Rectal smooth muscle tissue (tissue), 1 donor: ENCODE data around the gene SIPA1.

Experiments used
- H3K27ac ChIP-seq: one replicate; pipeline ENCODE4 v1.7.0; 2013; ENCODE audit warnings: low read depth, low read length, inconsistent platforms
- H3K27me3 ChIP-seq: one replicate; pipeline ENCODE4 v1.7.0; 2013; ENCODE audit warnings: low read length; ENCODE audit not compliant: control insufficient read depth, insufficient read depth
- H3K36me3 ChIP-seq: one replicate; pipeline ENCODE4 v1.7.0; 2013; ENCODE audit warnings: low read length; ENCODE audit not compliant: control insufficient read depth, insufficient read depth
- H3K4me1 ChIP-seq: one replicate; pipeline ENCODE4 v1.7.0; 2013; ENCODE audit warnings: low read length; ENCODE audit not compliant: control insufficient read depth, insufficient read depth
- H3K4me3 ChIP-seq: one replicate; pipeline ENCODE4 v1.7.0; 2013; ENCODE audit warnings: low read length
- H3K9ac ChIP-seq: one replicate; pipeline ENCODE4 v1.7.0; 2013; ENCODE audit warnings: low read length

The SIPA1 gene

GRCh38 chr11:65622011-65622410 is 15.9 kb upstream of the SIPA1 start:
- Histone ChIP-seq H3K9ac (no peak overlapping the region), H3K4me1 (peaks cover 1% of the 10 kb centered on the region), H3K27ac (no peak overlapping the region), H3K4me3 (no peak overlapping the region), H3K36me3 (peaks cover 59% of the 10 kb centered on the region), H3K27me3 (no peaks in the 10 kb centered on the region)

- no peak overlapping the region for H3K27ac ChIP-seq
- peaks cover 61% of the 10 kb centered on the region for H3K36me3 ChIP-seq
- no peak overlapping the region for H3K9ac ChIP-seq
- H3K4me1 ChIP-seq, result no peaks in the 10 kb centered on the region
- H3K27me3 ChIP-seq, result no peaks in the 10 kb centered on the region
- H3K4me3 ChIP-seq, result no peak overlapping the region
Measured at GRCh38 chr11:65623177-65623576, 14.7 kb upstream of the SIPA1 start.

GRCh38 chr11:65623852-65624616 is 13.9 kb upstream of the SIPA1 start:
- Histone ChIP-seq H3K27ac (no peak overlapping the region), H3K36me3 (peaks cover 57% of the 10 kb centered on the region), H3K27me3 (no peaks in the 10 kb centered on the region), H3K9ac (no peak overlapping the region), H3K4me3 (no peak overlapping the region), H3K4me1 (no peaks in the 10 kb centered on the region)

- no peak overlapping the region for H3K27ac ChIP-seq
- no peaks in the 10 kb centered on the region for H3K4me1 ChIP-seq
- no peak overlapping the region for H3K9ac ChIP-seq
- peaks cover 60% of the 10 kb centered on the region for H3K36me3 ChIP-seq
- no peaks in the 10 kb centered on the region for H3K27me3 ChIP-seq
- H3K4me3 ChIP-seq, result no peak overlapping the region
Measured at GRCh38 chr11:65624931-65625627, 12.8 kb upstream of the SIPA1 start.

- H3K4me1 ChIP-seq, result no peaks in the 10 kb centered on the region
- no peaks in the 10 kb centered on the region for H3K27me3 ChIP-seq
- H3K4me3 ChIP-seq, result no peak overlapping the region
- peaks cover 56% of the 10 kb centered on the region for H3K36me3 ChIP-seq
- no peak overlapping the region for H3K27ac ChIP-seq
- H3K9ac ChIP-seq, result no peak overlapping the region
Measured at GRCh38 chr11:65625628-65626342, 12.1 kb upstream of the SIPA1 start.

GRCh38 chr11:65627202-65627601 is 10.7 kb upstream of the SIPA1 start:
- Histone ChIP-seq H3K4me3 (no peak overlapping the region), H3K36me3 (peaks cover 51% of the 10 kb centered on the region), H3K27me3 (no peaks in the 10 kb centered on the region), H3K4me1 (no peaks in the 10 kb centered on the region), H3K9ac (no peak overlapping the region), H3K27ac (no peak overlapping the region)

- Histone ChIP-seq H3K27ac (no peak overlapping the region), H3K9ac (no peak overlapping the region), H3K4me1 (no peaks in the 10 kb centered on the region), H3K27me3 (no peaks in the 10 kb centered on the region), H3K4me3 (no peak overlapping the region), H3K36me3 (peaks cover 53% of the 10 kb centered on the region)
Measured at GRCh38 chr11:65629579-65629978, 8.3 kb upstream of the SIPA1 start.

GRCh38 chr11:65630215-65630614 is 7.7 kb upstream of the SIPA1 start:
- Histone ChIP-seq H3K27ac (no peak overlapping the region), H3K27me3 (no peaks in the 10 kb centered on the region), H3K4me1 (no peaks in the 10 kb centered on the region), H3K36me3 (peaks cover 54% of the 10 kb centered on the region), H3K9ac (no peak overlapping the region), H3K4me3 (no peak overlapping the region)

GRCh38 chr11:65633390-65634108 is 4.4 kb upstream of the SIPA1 start:
- Histone ChIP-seq H3K27ac (no peak overlapping the region), H3K4me1 (peaks cover 5% of the 10 kb centered on the region), H3K36me3 (peaks cover 46% of the 10 kb centered on the region), H3K9ac (no peak overlapping the region), H3K27me3 (no peaks in the 10 kb centered on the region), H3K4me3 (no peak overlapping the region)

- Histone ChIP-seq H3K36me3 (peaks cover 43% of the 10 kb centered on the region), H3K27ac (no peak overlapping the region), H3K4me1 (peaks cover 5% of the 10 kb centered on the region), H3K27me3 (no peaks in the 10 kb centered on the region), H3K9ac (no peak overlapping the region), H3K4me3 (no peak overlapping the region)
Measured at GRCh38 chr11:65634109-65634436, 3.8 kb upstream of the SIPA1 start.

GRCh38 chr11:65634440-65634839 is 3.5 kb upstream of the SIPA1 start:
- Histone ChIP-seq H3K4me1 (peaks cover 6% of the 10 kb centered on the region), H3K4me3 (no peak overlapping the region), H3K9ac (no peak overlapping the region), H3K36me3 (peaks cover 39% of the 10 kb centered on the region), H3K27ac (no peak overlapping the region), H3K27me3 (no peaks in the 10 kb centered on the region)
